Vagina (tissue), 2 donors: ENCODE results near the gene CXCR5. TPM values are rescaled to one million over a fixed set of nuclear protein-coding genes. Genes with fewer than 3 reads are reported as not detected.

Experiments used
- DNase-seq, 2 donors: peaks; one replicate each; pipeline ENCODE4 v3.0.0-alpha.2; 2017; ENCODE audit errors: extremely low spot score in 2 of 2
- H3K27ac ChIP-seq: fragments of 200-600 bp; sonication (generic); one replicate; pipeline ENCODE4 v1.5.1; 2019
- H3K27me3 ChIP-seq: fragments of 200-600 bp; sonication (generic); one replicate; pipeline ENCODE4 v1.5.1; 2019
- H3K36me3 ChIP-seq, 2 donors: fragments of 200-600 bp; sonication (generic); one replicate each; pipeline ENCODE4 v1.5.1; 2017 to 2019
- H3K4me1 ChIP-seq: fragments of 200-600 bp; sonication (generic); one replicate; pipeline ENCODE4 v1.5.1; 2019
- H3K4me3 ChIP-seq, 2 donors: fragments of 200-600 bp; sonication (generic); 1 replicate in 1 of 2; 2 replicates in 1 of 2; pipeline ENCODE4 v1.5.1; 2016 to 2019
- H3K9me3 ChIP-seq: fragments of 200-600 bp; sonication (generic); one replicate; pipeline ENCODE4 v1.5.1; 2019
- CTCF ChIP-seq, 3 experiments: fragments of 450-650 bp in 2 of 3; fragments of 200-600 bp in 1 of 3; sonication (generic) in 1 of 3; IDR thresholded peaks; one replicate each; pipeline ENCODE4 v1.5.1; 2017 to 2019; ENCODE audit warnings: antibody characterized with exemption in 3 of 3, mild to moderate bottlenecking in 2 of 3, moderate library complexity in 2 of 3
- POLR2A ChIP-seq, 2 donors: fragments of 450-650 bp; IDR thresholded peaks; one replicate each; pipeline ENCODE4 v1.6.1; 2017; ENCODE audit warnings: antibody characterized with exemption in 2 of 2, mild to moderate bottlenecking in 2 of 2, moderate library complexity in 2 of 2
- POLR2AphosphoS5 ChIP-seq, 2 donors: sonication (generic); formaldehyde crosslinking; IDR thresholded peaks; one replicate each; pipeline ENCODE4 v1.9.0; 2017; ENCODE audit warnings: antibody characterized with exemption in 2 of 2, mild to moderate bottlenecking in 2 of 2, low read depth in 1 of 2; ENCODE audit not compliant: insufficient read depth in 1 of 2
- intact Hi-C: fragments of 100-400 bp; cut with DNase I; formaldehyde crosslinking; loops from one replicate; pipeline ENCODE4 v1.15.1; 2023
- total RNA-seq: library from RNA; depleted of rRNA; stranded (reverse); fragments of >200 nt; gene quantifications from one replicate; pipeline ENCODE4 v1.2.3, GENCODE V29; 2016

Gene CXCR5
- total RNA-seq, 1 donor from 2014 or later = not detected

GRCh38 chr11:118923721-118924587 lies 40.3 kb downstream of the CXCR5 start:
- no peaks in the 10 kb centered on the region for H3K27me3 ChIP-seq
- peak in 1 of 2 donors; percentile 10 for TF ChIP-seq POLR2AphosphoS5 (IDR thresholded peaks at IDR 0.05; ENCODE audit: insufficient read depth in 1 of 2, low read depth in 1 of 2)
- TF ChIP-seq CTCF (IDR thresholded peaks at IDR 0.05) = no peak
- peaks cover 69% of the 10 kb centered on the region for H3K4me1 ChIP-seq
- H3K9me3 ChIP-seq = no peaks in the 10 kb centered on the region
- no peaks in the 10 kb centered on the region for H3K36me3 ChIP-seq
- peak in 1 of 2 donors; percentile 87 for DNase-seq
- intact Hi-C loops = no loop called here
- H3K27ac ChIP-seq = peak overlapping the region; percentile 96
- H3K4me3 ChIP-seq = peak overlapping the region; percentile 87 to 100

GRCh38 chr11:118924591-118925585 lies 41.2 kb downstream of the CXCR5 start:
- TF ChIP-seq POLR2A (IDR thresholded peaks at IDR 0.05) (no peak), POLR2AphosphoS5 (IDR thresholded peaks at IDR 0.05; ENCODE audit: insufficient read depth in 1 of 2, low read depth in 1 of 2) (peak; percentile 19 to 74), CTCF (IDR thresholded peaks at IDR 0.05) (no peak)
- Histone ChIP-seq H3K27ac (peak overlapping the region; percentile 96), H3K9me3 (no peaks in the 10 kb centered on the region), H3K4me3 (peak overlapping the region; percentile 87 to 100), H3K36me3 (no peaks in the 10 kb centered on the region), H3K4me1 (peaks cover 60% of the 10 kb centered on the region), H3K27me3 (no peaks in the 10 kb centered on the region)
- peak in 1 of 2 donors; percentile 90 for DNase-seq
- intact Hi-C loops = no loop called here

- H3K9me3 ChIP-seq = no peaks in the 10 kb centered on the region
- no peaks in the 10 kb centered on the region for H3K36me3 ChIP-seq
- peaks cover 39% of the 10 kb centered on the region for H3K4me1 ChIP-seq
- H3K27ac ChIP-seq = peak overlapping the region; percentile 96
- no peaks in the 10 kb centered on the region for H3K27me3 ChIP-seq
- peak overlapping the region; percentile 64 to 89 for H3K4me3 ChIP-seq
- no peak for DNase-seq
- intact Hi-C loops = loop anchor here (2.0 kb wide), 2 partner anchors 19 to 143 kb away; no protein-coding TSS in a partner anchor
- TF ChIP-seq POLR2A (IDR thresholded peaks at IDR 0.05) (peak in 1 of 2 donors; percentile 5), POLR2AphosphoS5 (IDR thresholded peaks at IDR 0.05; ENCODE audit: insufficient read depth in 1 of 2, low read depth in 1 of 2) (no peak)
These were observed 43.9 kb downstream of the CXCR5 start for GRCh38 chr11:118927554-118928100.

GRCh38 chr11:118928101-118928869 lies 44.6 kb downstream of the CXCR5 start:
- H3K4me1 ChIP-seq = peaks cover 37% of the 10 kb centered on the region
- peak in 1 of 2 donors; percentile 99 for DNase-seq

More at GRCh38 chr11:118928101-118928869, 44.6 kb downstream of the CXCR5 start:
- Histone ChIP-seq H3K36me3 (no peaks in the 10 kb centered on the region), H3K4me3 (peak overlapping the region; percentile 64 to 89), H3K27me3 (no peaks in the 10 kb centered on the region), H3K9me3 (no peaks in the 10 kb centered on the region), H3K27ac (peak overlapping the region; percentile 96)
- intact Hi-C loops = loop anchor here (2.0 kb wide), 2 partner anchors 19 to 143 kb away; no protein-coding TSS in a partner anchor
- peak; percentile 84 to 87 for TF ChIP-seq POLR2AphosphoS5 (IDR thresholded peaks at IDR 0.05; ENCODE audit: insufficient read depth in 1 of 2, low read depth in 1 of 2)
- peak; percentile 77 to 94 (median 93) for TF ChIP-seq CTCF (IDR thresholded peaks at IDR 0.05)
- no peak for TF ChIP-seq POLR2A (IDR thresholded peaks at IDR 0.05)
